Activated CD4-positive, alpha-beta memory T cell treated with anti-CD3 and anti-CD28 coated beads, Interleukin-2, amount 10 ng/mL, durations not matched to agents 7 days and 5 days (primary cell): ENCODE measurements around the gene NLGN1. TPM values are rescaled to one million over a fixed set of nuclear protein-coding genes. Genes with fewer than 3 reads are reported as not detected.
"Not testable (repeated sequence)": the region's sequence is repeated elsewhere in the genome, so short reads cannot be mapped to it uniquely, and the experiment has no call there.

Experiments used
- CTCF ChIA-PET: fragments of 350-600 bp; sonication (Branson Sonifier 250); formaldehyde crosslinking; loops from one replicate; lab custom pipeline; 2021; ENCODE audit warnings: antibody characterized with exemption, inconsistent platforms; lab: Charles Lee
- POLR2A ChIA-PET: fragments of 350-600 bp; sonication (Branson Sonifier 250); formaldehyde crosslinking; loops from one replicate; lab custom pipeline; 2021; ENCODE audit warnings: antibody characterized with exemption; lab: Charles Lee
- DNase-seq: peaks from one replicate; pipeline ENCODE4 v3.0.0-alpha.2; 2020
- H3K27ac Mint-ChIP-seq: one replicate; pipeline ENCODE4 v1.8.0; 2021; ENCODE audit warnings: mild to moderate bottlenecking, mixed read lengths
- H3K27me3 Mint-ChIP-seq: one replicate; pipeline ENCODE4 v1.8.0; 2021; ENCODE audit warnings: mixed read lengths
- H3K36me3 Mint-ChIP-seq: one replicate; pipeline ENCODE4 v1.8.0; 2021; ENCODE audit warnings: low read depth, mixed read lengths
- H3K4me1 Mint-ChIP-seq: one replicate; pipeline ENCODE4 v1.8.0; 2021; ENCODE audit warnings: mixed read lengths
- H3K4me3 Mint-ChIP-seq: one replicate; pipeline ENCODE4 v1.8.0; 2021; ENCODE audit warnings: mild to moderate bottlenecking, mixed read lengths
- H3K9me3 Mint-ChIP-seq: one replicate; pipeline ENCODE4 v1.8.0; 2021; ENCODE audit warnings: mixed read lengths
- total RNA-seq, 2 experiments: library from RNA; stranded (reverse); gene quantifications; one replicate each; pipeline ENCODE4 v1.2.3, GENCODE V29; 2021

Gene NLGN1
- total RNA-seq, 2 experiments from 2014 or later, result not detected

DNA sequence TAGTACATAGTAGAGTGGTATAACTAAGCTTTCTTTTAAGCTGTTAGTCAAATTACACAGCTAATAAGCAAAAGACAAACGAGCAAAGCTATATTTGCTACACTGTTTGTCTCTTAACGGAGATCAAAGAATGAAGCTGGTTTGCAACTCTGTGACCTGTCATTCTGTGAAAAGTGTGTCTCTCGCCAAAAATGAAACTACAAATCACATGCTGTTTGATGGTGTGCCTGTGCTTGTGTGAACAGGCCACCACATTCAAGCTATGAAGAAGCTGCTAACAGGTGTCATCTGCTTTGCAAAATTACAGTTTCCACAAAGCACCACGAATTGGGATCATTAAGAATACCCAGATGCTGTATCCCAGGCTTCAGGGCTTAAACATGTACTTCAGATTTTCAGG is 793.8 kb downstream of the NLGN1 start:
- Mint-ChIP-seq H3K27me3 (no peaks in the 10 kb centered on the region), H3K4me3 (no peak overlapping the region), H3K4me1 (no peaks in the 10 kb centered on the region), H3K27ac (no peak overlapping the region), H3K36me3 (no peaks in the 10 kb centered on the region), H3K9me3 (no peaks in the 10 kb centered on the region)
- ChIA-PET CTCF (no interaction called here), POLR2A (no interaction called here)
- no peak for DNase-seq

GRCh38 chr3:174191895-174192294 is 794.4 kb downstream of the NLGN1 start:
- H3K4me1 Mint-ChIP-seq, result no peaks in the 10 kb centered on the region
- ChIA-PET POLR2A (no interaction called here), CTCF (no interaction called here)
- no peaks in the 10 kb centered on the region for H3K36me3 Mint-ChIP-seq
- no peak overlapping the region for H3K27ac Mint-ChIP-seq
- no peaks in the 10 kb centered on the region for H3K27me3 Mint-ChIP-seq
- H3K4me3 Mint-ChIP-seq, result no peak overlapping the region
- H3K9me3 Mint-ChIP-seq, result no peaks in the 10 kb centered on the region
- DNase-seq, result no peak

DNA sequence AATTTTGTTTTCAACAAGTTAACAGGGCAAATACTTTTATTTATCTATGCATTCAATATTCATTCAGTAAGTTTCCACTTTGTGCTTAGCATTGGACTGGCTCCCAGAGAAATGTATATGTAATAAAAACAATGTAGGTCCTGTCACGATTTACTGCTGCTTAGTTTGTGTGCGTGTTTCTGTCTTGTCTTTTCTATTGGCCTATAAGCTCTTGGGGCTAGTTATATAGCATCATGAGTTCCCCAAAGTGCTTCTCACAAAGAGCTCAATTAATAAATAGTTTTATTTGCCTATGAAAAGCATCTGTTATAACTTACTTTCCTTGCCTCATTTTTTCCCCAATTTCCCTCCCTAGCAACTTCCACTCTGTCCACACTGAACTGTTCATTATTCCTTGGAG is 794.9 kb downstream of the NLGN1 start:
- CTCF ChIA-PET, result no interaction called here
- Mint-ChIP-seq H3K9me3 (no peaks in the 10 kb centered on the region), H3K36me3 (no peaks in the 10 kb centered on the region), H3K4me3 (no peak overlapping the region), H3K27ac (no peak overlapping the region), H3K4me1 (no peaks in the 10 kb centered on the region), H3K27me3 (no peaks in the 10 kb centered on the region)
- POLR2A ChIA-PET, result no interaction called here
- no peak for DNase-seq

GRCh38 chr3:174193604-174194003 is 796.1 kb downstream of the NLGN1 start:
- POLR2A ChIA-PET, result no interaction called here

DNA sequence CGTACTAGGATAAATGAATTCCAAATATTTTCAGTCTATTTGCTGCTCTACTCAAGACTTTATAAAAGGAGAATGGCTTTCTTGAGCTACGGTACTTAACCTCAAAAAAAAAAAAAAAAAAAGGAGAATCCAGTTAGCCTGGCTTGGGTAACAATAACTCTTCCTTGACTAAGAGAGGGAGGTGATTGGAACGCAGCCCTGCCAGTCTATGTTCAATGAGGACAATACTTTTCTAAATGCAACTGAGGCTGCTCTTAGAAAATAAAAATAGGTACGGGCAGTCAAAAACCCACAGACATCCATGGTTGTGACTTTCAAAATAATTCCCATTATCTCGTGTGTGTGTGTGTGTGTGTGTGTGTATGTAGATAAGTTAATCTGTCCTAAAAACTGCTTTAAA is 799.9 kb downstream of the NLGN1 start:
- peaks cover 3% of the 10 kb centered on the region for H3K9me3 Mint-ChIP-seq
- no peak overlapping the region for H3K4me3 Mint-ChIP-seq
- CTCF ChIA-PET, result no interaction called here
- POLR2A ChIA-PET, result no interaction called here
- no peak overlapping the region for H3K27ac Mint-ChIP-seq
- no peaks in the 10 kb centered on the region for H3K36me3 Mint-ChIP-seq
- H3K27me3 Mint-ChIP-seq, result no peaks in the 10 kb centered on the region
- no peak for DNase-seq
- no peaks in the 10 kb centered on the region for H3K4me1 Mint-ChIP-seq

More at GRCh38 chr3:174193604-174194003, 796.1 kb downstream of the NLGN1 start:
- Mint-ChIP-seq H3K9me3 (no peaks in the 10 kb centered on the region), H3K27ac (no peak overlapping the region), H3K4me1 (no peaks in the 10 kb centered on the region), H3K27me3 (no peaks in the 10 kb centered on the region), H3K36me3 (no peaks in the 10 kb centered on the region), H3K4me3 (no peak overlapping the region)
- DNase-seq, result no peak
- CTCF ChIA-PET, result no interaction called here

- ChIA-PET POLR2A (no interaction called here), CTCF (interaction anchor here (0.5 kb wide), 1 partner anchor 174 kb away, joined by 5 read pairs; no protein-coding TSS in a partner anchor)
- Mint-ChIP-seq H3K9me3 (peaks cover 3% of the 10 kb centered on the region), H3K36me3 (no peaks in the 10 kb centered on the region), H3K4me1 (no peaks in the 10 kb centered on the region), H3K27ac (no peak overlapping the region), H3K27me3 (no peaks in the 10 kb centered on the region), H3K4me3 (no peak overlapping the region)
- no peak for DNase-seq
These were observed 800.7 kb downstream of the NLGN1 start for GRCh38 chr3:174198199-174198598.

DNA sequence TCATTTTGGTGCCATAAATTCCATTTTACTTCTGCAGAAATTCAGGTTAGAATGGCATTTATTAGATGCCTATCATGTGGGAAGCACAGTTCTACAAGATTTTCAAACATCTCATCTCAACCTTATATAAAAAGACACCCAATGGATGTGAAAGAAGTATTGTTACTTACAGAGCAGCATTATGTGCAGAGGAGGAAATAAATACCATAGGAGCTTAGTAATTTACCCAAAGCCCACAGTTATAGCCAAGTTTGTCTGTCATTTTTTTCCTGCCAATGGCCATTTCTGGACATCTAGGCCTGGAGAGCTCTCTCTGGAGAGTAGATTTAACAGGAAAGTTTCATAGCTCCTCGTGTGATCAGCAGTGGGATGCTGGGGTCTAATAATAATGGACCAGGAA is 802.2 kb downstream of the NLGN1 start:
- Mint-ChIP-seq H3K4me1 (no peaks in the 10 kb centered on the region), H3K27ac (no peak overlapping the region), H3K36me3 (no peaks in the 10 kb centered on the region), H3K9me3 (peaks cover 3% of the 10 kb centered on the region), H3K4me3 (no peak overlapping the region), H3K27me3 (no peaks in the 10 kb centered on the region)
- ChIA-PET POLR2A (no interaction called here), CTCF (no interaction called here)
- DNase-seq, result no peak

DNA sequence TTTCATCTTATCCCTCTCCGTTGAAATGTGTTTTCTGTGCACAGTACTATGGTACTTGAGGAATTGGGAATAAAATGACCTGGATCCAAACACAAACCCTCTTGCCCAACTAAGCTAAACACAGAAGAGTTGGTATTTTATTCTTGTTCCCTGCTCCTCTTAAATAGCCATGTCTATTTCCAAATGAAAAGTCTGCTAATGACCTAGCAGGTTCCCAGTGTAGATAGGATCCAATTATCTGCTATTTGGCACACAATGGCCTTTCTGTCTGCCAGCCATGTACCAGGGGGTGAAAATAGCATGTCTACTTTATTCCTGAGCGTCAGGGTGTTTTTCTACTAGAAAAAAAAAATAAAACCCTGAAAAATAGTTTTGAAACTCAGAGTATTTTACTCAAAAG is 804.6 kb downstream of the NLGN1 start:
- Mint-ChIP-seq H3K27me3 (no peaks in the 10 kb centered on the region), H3K27ac (no peak overlapping the region), H3K4me3 (no peak overlapping the region), H3K9me3 (peaks cover 3% of the 10 kb centered on the region), H3K4me1 (no peaks in the 10 kb centered on the region), H3K36me3 (no peaks in the 10 kb centered on the region)
- CTCF ChIA-PET, result no interaction called here
- POLR2A ChIA-PET, result no interaction called here
- no peak for DNase-seq

- ChIA-PET POLR2A (no interaction called here), CTCF (no interaction called here)
- H3K4me3 Mint-ChIP-seq, result no peak overlapping the region
- no peaks in the 10 kb centered on the region for H3K36me3 Mint-ChIP-seq
- no peak overlapping the region for H3K27ac Mint-ChIP-seq
- no peaks in the 10 kb centered on the region for H3K27me3 Mint-ChIP-seq
- H3K4me1 Mint-ChIP-seq, result no peaks in the 10 kb centered on the region
- H3K9me3 Mint-ChIP-seq, result peaks cover 3% of the 10 kb centered on the region
- DNase-seq, result no peak
These were observed 805.0 kb downstream of the NLGN1 start for GRCh38 chr3:174202561-174202960.

DNA sequence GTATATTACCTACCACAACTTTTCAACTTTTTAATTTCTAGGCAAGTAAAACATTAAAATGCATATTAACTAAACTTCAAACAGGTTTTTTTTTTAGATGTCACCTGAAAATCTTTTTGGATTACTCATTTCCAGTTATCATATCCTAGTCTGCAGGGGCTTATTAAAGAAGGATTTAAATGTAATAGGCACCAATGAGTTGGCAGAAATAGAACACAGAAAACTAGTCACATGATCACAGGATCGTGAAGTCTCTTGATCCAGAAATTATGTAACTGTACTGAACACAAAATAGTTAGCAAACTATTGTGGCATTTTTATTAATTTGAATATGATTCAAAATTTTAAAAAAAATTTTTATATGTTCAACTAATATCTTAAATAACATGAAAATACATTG is 807.2 kb downstream of the NLGN1 start:
- Mint-ChIP-seq H3K27me3 (no peaks in the 10 kb centered on the region), H3K36me3 (no peaks in the 10 kb centered on the region), H3K9me3 (peaks cover under 1% of the 10 kb centered on the region), H3K27ac (no peak overlapping the region), H3K4me1 (no peaks in the 10 kb centered on the region), H3K4me3 (no peak overlapping the region)
- ChIA-PET POLR2A (no interaction called here), CTCF (no interaction called here)
- DNase-seq, result no peak

GRCh38 chr3:174206607-174207192 is 809.2 kb downstream of the NLGN1 start:
- H3K4me3 Mint-ChIP-seq, result no peak overlapping the region
- ChIA-PET POLR2A (no interaction called here), CTCF (no interaction called here)
- H3K27me3 Mint-ChIP-seq, result no peaks in the 10 kb centered on the region
- peaks cover 4% of the 10 kb centered on the region for H3K9me3 Mint-ChIP-seq
- H3K27ac Mint-ChIP-seq, result no peak overlapping the region
- no peaks in the 10 kb centered on the region for H3K36me3 Mint-ChIP-seq
- no peaks in the 10 kb centered on the region for H3K4me1 Mint-ChIP-seq
- no peak for DNase-seq

- DNase-seq, result no peak
- no peak overlapping the region for H3K27ac Mint-ChIP-seq
- no peaks in the 10 kb centered on the region for H3K4me1 Mint-ChIP-seq
- CTCF ChIA-PET, result no interaction called here
- POLR2A ChIA-PET, result no interaction called here
- no peaks in the 10 kb centered on the region for H3K27me3 Mint-ChIP-seq
- no peak overlapping the region for H3K4me3 Mint-ChIP-seq
- peaks cover 4% of the 10 kb centered on the region for H3K9me3 Mint-ChIP-seq
- no peaks in the 10 kb centered on the region for H3K36me3 Mint-ChIP-seq
These were observed 810.6 kb downstream of the NLGN1 start for GRCh38 chr3:174208161-174208560.

DNA sequence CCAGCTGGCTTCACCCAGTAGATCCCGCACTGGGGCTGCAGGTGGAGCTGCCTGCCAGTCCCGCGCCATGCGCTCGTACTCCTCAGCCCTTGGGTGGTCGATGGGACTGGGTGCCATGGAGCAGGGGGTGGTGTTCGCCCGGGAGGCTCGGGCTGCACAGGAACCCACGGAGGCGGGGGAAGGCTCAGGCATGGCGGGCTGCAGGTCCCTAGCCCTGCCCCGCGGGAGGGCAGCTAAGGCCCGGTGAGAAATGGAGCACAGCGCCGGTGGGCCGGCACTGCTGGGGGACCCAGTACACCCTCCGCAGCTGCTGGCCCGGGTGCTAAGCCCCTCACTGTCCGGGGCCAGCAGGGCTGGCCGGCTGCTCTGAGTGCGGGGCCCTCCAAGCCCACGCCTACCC is 814.4 kb downstream of the NLGN1 start:
- H3K4me1 Mint-ChIP-seq, H3K4me3 Mint-ChIP-seq, DNase-seq, H3K36me3 Mint-ChIP-seq, H3K27ac Mint-ChIP-seq, H3K27me3 Mint-ChIP-seq, POLR2A ChIA-PET, H3K9me3 Mint-ChIP-seq, CTCF ChIA-PET: not testable (repeated sequence)

GRCh38 chr3:174215456-174215855 is 817.9 kb downstream of the NLGN1 start:
- Mint-ChIP-seq H3K36me3 (no peaks in the 10 kb centered on the region), H3K27ac (no peak overlapping the region)

More at GRCh38 chr3:174215456-174215855, 817.9 kb downstream of the NLGN1 start:
- Mint-ChIP-seq H3K4me3 (no peak overlapping the region), H3K4me1 (peaks cover 7% of the 10 kb centered on the region), H3K9me3 (no peaks in the 10 kb centered on the region), H3K27me3 (no peaks in the 10 kb centered on the region)
- no peak for DNase-seq
- ChIA-PET POLR2A (no interaction called here), CTCF (no interaction called here)
